Non-pigmented ciliary epithelial cell (primary cell): Measurements from ENCODE around the gene MAJIN.

Source experiments
- DNase-seq: peaks from one replicate; pipeline ENCODE4 v3.0.0-alpha.2; 2010; ENCODE audit warnings: low read depth

MAJIN gene

GRCh38 chr11:64892411-64892831, 79.5 kb downstream of the MAJIN start:
- DNase-seq = no peak

- DNase-seq = no peak
Observed at GRCh38 chr11:64891880-64892279, 80.0 kb downstream of the MAJIN start.

GRCh38 chr11:64891215-64891848, 80.6 kb downstream of the MAJIN start:
- no peak for DNase-seq

DNA sequence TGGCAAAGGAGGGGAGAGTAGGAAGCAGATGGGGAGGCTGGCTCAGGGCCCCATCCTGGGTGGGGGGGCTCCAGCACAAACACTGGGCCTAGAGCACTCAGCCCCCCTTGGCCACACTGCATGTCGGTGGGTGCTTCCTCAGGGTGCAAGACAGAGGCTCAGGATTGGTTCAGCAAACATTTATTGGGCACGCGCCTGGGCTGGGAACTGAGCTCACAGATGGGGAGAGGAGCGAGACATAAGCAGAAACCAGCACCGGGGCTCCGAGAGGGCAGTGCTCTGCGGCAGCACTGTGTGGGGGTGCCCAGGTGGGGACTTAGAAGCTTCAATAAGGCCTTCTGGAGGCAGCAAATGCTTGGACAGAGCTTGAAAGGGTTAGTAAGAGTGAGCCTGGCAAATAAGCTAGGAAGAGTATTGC, 81.4 kb downstream of the MAJIN start:
- no peak for DNase-seq

- DNase-seq = no peak
Observed at GRCh38 chr11:64888729-64889511, 83.0 kb downstream of the MAJIN start.

- no peak for DNase-seq
Observed at GRCh38 chr11:64888406-64888728, 83.5 kb downstream of the MAJIN start.
